HG02943 (cell line): ENCODE results near the gene OR51A4.
"Not testable (repeated sequence)": the region's sequence is repeated elsewhere in the genome, so short reads cannot be mapped to it uniquely, and the experiment has no call there.

ENCODE experiments used
- ATAC-seq: cut with Tn5 transposase; IDR thresholded peaks from one replicate; pipeline ENCODE4 v1.9.1; 2021; ENCODE audit warnings: mild to moderate bottlenecking, low read depth, moderate library complexity; ENCODE audit not compliant: unreplicated experiment

The OR51A4 gene, protein sequence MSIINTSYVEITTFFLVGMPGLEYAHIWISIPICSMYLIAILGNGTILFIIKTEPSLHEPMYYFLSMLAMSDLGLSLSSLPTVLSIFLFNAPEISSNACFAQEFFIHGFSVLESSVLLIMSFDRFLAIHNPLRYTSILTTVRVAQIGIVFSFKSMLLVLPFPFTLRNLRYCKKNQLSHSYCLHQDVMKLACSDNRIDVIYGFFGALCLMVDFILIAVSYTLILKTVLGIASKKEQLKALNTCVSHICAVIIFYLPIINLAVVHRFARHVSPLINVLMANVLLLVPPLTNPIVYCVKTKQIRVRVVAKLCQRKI

DNA sequence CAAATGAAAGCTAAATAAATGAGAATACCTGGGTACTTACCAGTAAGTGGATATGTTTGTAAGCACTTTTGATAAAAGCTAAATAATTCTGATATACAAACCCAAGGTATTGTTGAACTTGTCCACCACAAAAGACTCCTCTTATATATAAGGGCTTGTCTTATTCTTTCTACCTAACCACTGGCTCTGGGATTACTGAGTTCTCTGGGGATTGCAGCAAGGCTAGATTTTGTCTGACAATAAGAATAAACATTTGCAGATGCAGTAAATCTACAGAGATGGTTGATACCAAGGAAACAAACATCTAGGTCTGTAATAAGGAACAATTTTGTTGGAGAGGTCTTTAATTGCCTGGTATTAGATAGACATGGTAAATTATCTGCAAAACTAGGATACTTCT, at the start of gene OR51A4:
Gene OR51A4, minus strand, starts transcription at position 101 of the 400 bp plus-strand sequence. CDS start 505 bp downstream, outside the sequence.
- ATAC-seq = no peak

DNA sequence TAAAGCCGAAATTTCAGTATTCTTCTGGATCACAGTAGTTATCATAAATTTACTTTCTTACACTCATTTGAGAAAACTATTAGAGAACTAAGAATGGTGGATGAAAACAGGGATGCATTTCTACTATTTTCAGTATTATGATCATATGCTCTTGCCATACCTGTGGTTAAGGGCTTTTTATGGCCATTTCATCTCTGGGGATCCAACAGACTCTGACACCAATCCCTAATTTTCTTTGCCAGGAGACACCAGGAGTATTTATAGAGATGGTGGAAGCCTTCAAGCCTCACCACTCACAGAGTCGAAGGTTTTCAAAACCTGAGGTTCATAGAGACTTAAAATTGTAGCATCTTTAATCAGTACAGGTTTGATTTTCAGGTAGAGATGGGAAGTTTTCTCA, 47.1 kb upstream of the OR51A4 start, which contains the start of gene OR51L1:
Gene OR51L1, plus strand, starts transcription at position 301 of the 400 bp plus-strand sequence. CDS start 4,132 bp downstream, outside the sequence.
- no peak for ATAC-seq

DNA sequence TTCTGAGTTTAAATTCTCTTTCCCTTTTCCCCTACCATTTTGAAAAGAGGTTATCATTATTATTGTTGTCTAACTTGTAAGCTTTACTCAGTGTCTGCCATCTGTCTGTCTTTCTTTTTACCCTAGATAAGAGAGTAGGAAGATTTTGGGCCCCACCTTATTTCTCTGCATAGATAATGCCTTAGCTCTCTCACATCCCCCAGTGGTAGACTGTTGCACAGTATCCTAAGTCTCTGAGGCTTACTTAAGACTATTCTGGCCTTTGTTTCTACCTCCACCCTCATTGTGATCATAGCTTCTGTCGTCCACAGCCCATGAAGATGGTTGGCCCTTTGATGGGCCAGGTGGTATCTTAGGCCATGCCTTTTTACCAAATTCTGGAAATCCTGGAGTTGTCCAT, 43.7 kb upstream of the OR51A4 start:
- no peak for ATAC-seq

DNA sequence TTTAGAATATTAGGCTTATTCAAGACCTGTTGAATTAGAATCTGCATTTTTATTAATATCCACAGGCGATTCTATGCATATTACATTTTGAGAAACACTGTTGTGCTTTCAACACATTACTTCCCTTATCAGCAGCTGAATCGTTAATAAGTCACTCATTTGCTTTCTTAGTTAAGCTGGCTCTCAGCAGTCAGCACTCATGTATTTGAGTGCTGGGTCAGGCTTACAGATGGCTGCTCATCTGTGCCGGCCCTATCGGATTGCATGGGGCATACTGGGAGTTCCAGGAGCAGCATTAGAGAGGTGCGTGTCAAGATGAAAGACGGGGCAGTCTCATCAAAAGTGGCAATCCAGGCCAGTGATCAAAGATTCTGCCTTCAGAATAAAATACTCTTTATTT, 36.4 kb upstream of the OR51A4 start:
- no peak for ATAC-seq

DNA sequence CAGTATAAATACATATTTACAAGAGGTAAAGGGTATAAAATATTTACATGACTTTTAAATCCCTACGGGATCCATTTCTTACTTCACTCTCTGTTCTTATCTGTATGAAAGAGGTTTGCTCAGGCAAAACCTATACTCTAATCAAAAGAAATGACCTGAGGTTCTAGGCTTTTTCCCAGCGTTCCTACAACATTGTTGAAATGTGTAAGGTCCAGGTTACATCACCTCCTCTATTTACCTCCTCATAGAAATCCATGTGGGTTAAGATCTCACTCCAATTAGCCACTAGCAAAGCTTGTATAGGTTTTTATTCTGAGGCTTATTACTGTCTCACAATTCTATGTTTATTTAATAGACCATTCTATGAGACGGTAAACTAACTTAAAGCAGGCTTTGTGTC, 35.3 kb upstream of the OR51A4 start:
- no peak for ATAC-seq

DNA sequence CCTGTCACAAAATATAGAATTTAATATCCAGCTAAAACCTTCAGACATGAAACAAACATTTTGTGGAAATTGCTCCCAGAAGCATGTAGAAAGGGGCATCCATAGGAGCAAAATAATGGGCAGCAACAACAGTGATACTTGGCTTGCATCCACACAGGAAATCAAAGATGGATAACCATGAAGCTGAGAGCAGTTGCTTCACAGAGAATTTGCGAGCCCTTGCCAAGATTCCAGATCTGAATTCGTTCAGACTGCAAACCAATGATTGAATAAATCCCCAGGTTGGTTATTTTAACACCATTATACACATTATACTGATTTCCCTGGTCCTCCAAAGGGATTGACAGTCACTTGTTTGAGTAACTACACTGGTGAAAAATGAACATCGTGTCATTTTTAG, 31.6 kb upstream of the OR51A4 start:
- no peak for ATAC-seq

DNA sequence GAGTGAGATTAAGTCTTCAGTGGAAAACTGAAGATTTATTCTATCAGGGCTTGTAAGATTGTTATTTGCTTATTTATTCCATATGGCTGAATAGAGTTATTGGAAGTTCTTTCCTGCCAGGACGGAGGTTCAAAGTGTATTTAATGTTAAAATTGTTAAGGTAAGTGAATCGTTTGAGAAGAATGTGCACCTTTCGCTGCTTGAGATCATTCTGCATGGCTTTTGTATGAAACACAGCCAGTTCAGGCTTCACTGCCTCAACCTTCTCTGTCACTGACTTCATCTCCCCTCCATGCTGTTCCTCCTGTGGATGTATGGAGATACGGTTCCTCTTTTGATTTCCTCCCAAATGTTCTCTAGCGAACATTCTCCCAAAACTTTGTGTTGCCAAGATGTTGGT, 28.0 kb upstream of the OR51A4 start:
- ATAC-seq = no peak

DNA sequence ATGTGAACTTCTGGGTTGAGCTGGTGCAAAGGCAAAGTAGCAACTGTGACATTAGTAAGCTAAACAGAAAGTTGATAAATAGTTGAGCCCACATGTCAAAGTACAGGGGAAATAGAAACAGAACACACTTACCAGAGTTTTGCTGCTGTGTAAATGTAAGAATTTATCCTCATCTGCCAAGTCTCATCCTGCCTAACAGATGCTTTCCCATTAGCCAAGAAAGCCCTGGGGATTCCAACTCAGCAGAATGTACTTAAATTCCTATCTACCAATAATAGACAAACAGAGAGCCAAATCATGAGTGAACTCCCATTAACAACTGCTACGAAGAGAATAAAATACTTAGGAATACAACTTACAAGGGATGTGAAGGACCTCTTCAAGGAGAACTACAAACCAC, 15.4 kb upstream of the OR51A4 start:
- ATAC-seq = no peak

DNA sequence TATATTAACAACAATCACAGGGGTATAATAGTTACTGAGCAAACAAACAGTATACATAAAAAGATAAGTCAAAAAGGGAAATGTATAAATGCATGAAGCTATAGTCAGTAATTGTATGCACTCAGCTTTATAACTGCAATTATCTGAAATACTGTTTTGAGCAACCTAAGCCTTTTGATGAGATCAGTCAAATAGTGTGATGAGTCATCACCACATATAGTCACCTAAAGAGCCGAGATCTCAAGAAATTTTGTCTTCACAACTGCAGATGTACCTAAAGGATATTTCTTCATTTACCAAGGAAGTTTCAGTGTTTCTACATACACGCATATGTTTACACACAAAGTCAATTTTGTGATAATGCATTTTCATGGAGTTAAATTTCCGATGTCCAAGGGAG, 13.5 kb upstream of the OR51A4 start:
- no peak for ATAC-seq

DNA sequence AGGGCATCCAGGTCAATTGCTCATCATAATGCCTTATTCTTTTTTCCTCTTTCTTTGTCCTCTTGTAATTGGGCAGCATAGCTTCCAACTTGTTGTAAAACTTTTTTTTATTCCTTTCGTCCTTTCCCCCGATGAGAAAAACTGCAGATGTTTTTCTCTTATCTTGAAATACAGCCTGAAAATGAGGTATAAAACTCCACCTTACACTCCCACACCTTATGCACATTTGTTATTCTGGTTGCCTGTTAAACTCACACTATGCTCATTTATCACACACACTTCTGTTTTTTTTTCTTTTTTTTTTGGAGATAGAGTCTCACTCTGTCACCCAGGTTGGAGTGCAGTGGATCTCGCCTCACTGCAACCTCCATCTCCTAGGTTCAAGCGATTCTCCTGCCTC, 10.0 kb upstream of the OR51A4 start:
- no peak for ATAC-seq

DNA sequence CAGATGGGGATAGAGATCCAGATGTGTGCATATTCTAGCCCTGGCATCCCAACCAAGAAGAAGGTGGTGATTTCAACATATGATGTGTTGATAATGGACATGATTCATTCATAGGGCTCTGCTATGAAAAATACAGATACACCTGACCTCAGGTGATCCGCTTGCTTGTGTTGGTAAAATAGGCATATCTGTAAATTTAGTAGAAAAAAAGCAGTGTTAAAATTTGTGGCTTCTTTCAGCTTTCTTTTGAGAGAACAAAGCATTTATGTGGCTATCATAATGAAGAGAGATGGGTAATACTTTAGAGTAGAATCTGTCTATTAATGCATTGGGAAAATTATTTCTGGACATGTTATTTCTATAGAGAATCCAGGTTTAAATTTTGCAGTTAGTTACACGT, 8.2 kb upstream of the OR51A4 start, which contains the start of gene OR51A2:
Gene OR51A2, minus strand, starts transcription at position 101 of the 400 bp plus-strand sequence. Its CDS starts 0 bp downstream, at position 101.
- ATAC-seq = not testable (repeated sequence)

DNA sequence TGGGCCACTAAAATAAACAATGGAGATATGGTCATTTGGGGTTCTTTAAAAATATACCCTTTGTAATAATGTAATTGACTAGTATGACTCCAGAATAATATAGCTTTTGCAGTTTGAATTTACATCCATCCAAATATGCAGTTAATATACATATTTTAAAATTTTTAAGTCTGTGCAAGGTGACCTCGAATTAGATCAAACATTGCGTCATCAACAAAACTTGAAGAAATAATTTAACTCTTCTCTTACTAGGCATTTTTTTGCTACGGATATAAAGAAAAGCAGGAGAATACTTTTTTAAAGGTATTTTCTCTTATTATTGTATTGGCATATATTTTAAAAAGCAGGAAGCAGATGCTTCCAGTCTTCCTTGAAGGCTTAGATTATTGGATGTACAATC, 10.7 kb downstream of the OR51A4 start:
- no peak for ATAC-seq

DNA sequence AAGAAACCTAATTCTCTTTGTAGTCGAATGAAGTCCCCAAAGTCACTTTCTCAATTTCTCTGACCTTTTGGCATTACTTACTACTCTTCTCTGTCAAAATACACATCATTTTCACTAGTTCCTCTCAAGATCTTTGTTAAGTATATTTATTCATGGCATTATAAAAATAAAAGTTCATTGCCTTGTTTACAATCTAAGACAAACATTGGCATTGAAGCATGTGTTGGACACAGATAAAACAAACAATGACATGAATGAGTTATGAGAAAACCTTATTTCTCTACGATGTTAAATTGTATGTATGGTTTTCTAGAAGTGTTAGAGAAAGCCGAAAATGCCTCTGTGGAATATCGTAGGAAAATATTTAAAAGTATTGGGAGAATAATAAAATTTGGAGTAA, 14.7 kb downstream of the OR51A4 start:
- no peak for ATAC-seq

DNA sequence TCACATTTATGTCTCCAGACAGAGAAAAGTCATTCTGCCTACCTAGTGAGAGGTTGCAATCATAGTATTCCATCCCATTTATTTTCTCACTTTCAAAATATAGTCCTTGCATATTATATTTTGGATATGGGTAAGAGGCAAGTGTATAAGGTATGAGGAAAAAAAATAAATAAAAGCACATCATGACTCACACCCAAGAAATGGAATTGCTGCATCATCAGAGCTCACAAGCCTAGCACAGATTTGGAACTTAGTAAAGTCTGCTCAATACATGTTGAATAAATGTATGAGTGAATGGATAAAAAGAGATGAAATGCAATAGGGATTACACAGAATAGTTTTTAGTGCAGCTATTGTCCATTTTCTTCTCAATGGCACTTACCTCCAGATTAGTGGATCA, 20.8 kb downstream of the OR51A4 start:
- no peak for ATAC-seq

DNA sequence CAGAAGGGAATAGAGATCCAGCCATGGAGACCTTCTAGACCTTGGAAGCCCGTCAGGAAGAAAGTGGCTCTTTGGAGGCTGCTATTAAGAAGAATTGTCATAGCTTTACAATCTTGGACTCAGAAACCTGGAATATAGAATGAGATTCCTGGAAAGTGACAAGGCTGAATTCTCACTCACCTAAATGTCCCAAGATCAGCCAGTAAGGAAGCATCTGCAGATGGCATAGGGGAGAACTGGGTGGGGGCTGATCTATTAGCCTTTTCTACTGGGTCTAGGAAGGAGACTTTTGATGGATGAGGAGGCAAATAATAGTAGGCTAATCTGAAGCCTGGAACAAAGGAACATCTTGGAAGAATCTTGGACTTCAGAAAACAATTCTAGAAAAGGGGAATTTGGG, 23.2 kb downstream of the OR51A4 start, which contains the start of gene OR51G1:
Gene OR51G1, minus strand, starts transcription at position 101 of the 400 bp plus-strand sequence. Its CDS starts 0 bp downstream, at position 101.
- no peak for ATAC-seq

DNA sequence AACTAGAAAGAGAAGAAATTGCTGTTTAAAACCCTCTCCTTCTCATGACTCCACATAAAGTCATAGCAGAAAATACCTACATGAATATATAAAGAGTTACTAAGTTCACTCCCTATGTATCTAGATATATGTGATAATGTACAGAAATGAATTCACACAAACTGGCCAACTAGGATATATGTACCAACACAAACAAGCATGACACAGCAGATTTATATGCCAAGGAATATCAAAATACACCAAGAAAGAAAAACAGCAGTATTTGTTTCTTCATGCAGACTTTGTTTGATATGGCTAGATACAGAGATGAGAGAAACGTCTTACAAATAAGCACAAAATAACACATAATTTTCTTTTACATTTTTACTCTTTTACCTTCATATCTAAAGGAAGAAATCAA, 25.1 kb downstream of the OR51A4 start:
- no peak for ATAC-seq

DNA sequence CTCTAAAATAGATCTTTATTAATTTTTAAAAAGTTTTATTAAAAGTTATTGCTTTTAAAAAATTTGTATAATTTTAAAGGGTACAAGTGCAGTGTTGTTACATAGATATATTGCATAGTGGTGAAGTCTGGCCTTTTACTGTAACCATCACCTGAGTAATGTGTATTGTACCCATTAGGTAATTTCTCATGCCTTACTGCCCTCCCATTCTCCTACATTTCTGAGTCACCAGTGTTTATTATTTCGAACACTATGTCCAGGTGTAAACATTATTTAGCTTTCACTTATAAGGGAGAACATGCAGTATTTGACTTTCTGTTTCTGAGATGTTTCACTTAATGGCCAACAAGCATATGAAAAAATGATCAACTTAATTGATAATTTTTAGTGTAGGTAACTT, 25.6 kb downstream of the OR51A4 start:
- ATAC-seq = no peak

DNA sequence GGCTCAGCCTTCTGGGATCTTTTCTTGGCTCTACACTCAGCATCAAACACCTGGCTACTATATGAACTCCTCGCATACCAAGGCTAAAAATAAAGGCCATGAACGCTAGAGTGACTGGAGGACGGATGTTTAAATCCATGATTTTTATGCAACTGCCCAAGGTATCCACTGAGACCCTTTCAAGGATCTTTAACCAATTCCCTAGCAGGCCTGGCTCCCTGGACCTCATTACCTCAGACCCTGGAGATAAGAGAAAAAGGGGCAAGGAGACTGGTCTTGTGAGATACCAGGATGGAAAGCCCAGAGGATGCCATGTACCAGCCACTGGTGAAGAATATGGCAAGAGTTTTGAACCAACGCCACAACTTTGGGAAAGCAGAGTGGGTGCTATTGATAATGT, 28.2 kb downstream of the OR51A4 start, which contains the start of gene OR51G2:
Gene OR51G2, minus strand, starts transcription at position 101 of the 400 bp plus-strand sequence. CDS start 3,687 bp downstream, outside the sequence.
- ATAC-seq = no peak

DNA sequence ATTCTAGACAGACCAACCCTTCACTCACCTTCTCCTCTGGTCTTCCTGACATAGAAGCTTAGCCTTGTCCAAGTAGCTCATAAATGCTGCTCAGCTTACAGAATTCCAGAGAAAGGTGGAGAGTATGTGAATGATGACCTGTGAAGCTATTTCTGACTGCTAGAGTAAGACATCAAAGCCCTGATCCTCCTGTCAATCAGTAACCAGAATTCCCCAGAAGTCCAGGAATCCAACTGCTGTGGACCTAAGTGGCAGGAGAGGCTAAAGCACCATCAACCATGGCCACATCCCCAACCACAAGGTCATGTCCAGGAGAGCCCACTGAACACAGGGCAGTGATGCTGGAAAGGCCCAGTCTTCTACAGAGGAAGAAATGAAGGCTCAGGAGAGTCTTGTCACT, 30.8 kb downstream of the OR51A4 start:
- ATAC-seq = no peak

DNA sequence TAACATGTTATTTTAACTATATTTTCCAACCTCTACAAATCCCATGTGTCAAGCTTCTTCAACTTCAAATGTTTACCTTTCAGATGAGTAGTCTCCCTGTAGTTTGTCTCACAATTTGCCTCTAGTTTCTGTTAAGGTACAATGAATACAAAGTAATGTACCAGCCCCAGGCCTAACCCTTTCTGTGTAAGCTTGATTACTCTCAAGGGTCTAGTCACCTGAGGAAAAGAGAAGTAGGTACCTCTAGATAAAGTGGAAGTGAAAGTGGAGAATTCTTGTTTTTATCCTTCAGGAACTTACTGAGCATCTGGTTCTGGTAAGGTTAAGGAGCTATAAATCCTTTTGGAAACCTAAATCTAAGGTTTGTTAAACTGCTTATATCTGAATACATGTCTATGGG, 43.9 kb downstream of the OR51A4 start, which contains the start of gene OR51A7:
Gene OR51A7, plus strand, starts transcription at position 300 of the 400 bp plus-strand sequence. CDS start 3,587 bp downstream, outside the sequence.
- no peak for ATAC-seq
